B cell (primary cell): ENCODE measurements around the gene PIK3CA. TPM values are rescaled to one million over a fixed set of nuclear protein-coding genes. Genes with fewer than 3 reads are reported as not detected.

Experiments used
- ATAC-seq: fragments of 200-7000 bp; cut with Tn5 transposase; one replicate; pipeline ENCODE4 v1.10.0; 2021; ENCODE audit warnings: low read depth, mild to moderate bottlenecking, moderate number of reproducible peaks, moderate library complexity
- CTCF ChIA-PET: fragments of 350-600 bp; sonication (Branson Sonifier 250); formaldehyde crosslinking; loops from one replicate; lab custom pipeline; 2021; ENCODE audit warnings: antibody characterized with exemption, inconsistent platforms; lab: Charles Lee
- POLR2A ChIA-PET: fragments of 350-600 bp; sonication (Branson Sonifier 250); formaldehyde crosslinking; loops from one replicate; lab custom pipeline; 2021; ENCODE audit warnings: antibody characterized with exemption; lab: Charles Lee
- DNase-seq: peaks from one replicate; pipeline ENCODE4 v3.0.0; 2013
- H2AFZ ChIP-seq: 2 replicates; pipeline ENCODE4 v1.6.1; 2012; ENCODE audit warnings: mild to moderate bottlenecking, low read depth, low read length; ENCODE audit not compliant: insufficient read depth, poor library complexity, severe bottlenecking
- H3K27ac ChIP-seq, 2 donors: 1 replicate in 1 of 2; 2 replicates in 1 of 2; pipeline ENCODE4 v1.5.1; 2012 to 2013; ENCODE audit warnings: low read length in 2 of 2, mild to moderate bottlenecking in 2 of 2, moderate library complexity in 1 of 2
- H3K27me3 ChIP-seq, 4 experiments: fragments of 200-600 bp in 1 of 4; sonication (generic) in 1 of 4; replicated peaks in 1 of 4; 1 replicate in 2 of 4; 2 replicates in 2 of 4; pipeline versions ENCODE4 v1.6.1 to v1.7.0; 2013 to 2016; ENCODE audit warnings: low read length in 3 of 4, mild to moderate bottlenecking in 2 of 4, mixed read lengths in 1 of 4, moderate library complexity in 1 of 4; ENCODE audit not compliant: insufficient read depth in 4 of 4, control insufficient read depth in 3 of 4; ENCODE audit errors: control extremely low read depth in 1 of 4
- H3K36me3 ChIP-seq, 2 experiments: replicated peaks in 1 of 2; 1 replicate in 1 of 2; 2 replicates in 1 of 2; pipeline versions ENCODE4 v1.6.1 to v1.7.1; 2013; ENCODE audit warnings: low read length in 1 of 2; ENCODE audit not compliant: insufficient read depth in 2 of 2, control insufficient read depth in 1 of 2; ENCODE audit errors: control extremely low read depth in 1 of 2, extremely low read depth in 1 of 2
- H3K4me1 ChIP-seq, 2 donors: fragments of 200-600 bp in 1 of 2; sonication (generic) in 1 of 2; 1 replicate in 1 of 2; 2 replicates in 1 of 2; pipeline versions ENCODE4 v1.5.1 to v1.6.1; 2013 to 2017; ENCODE audit warnings: low read length in 2 of 2; ENCODE audit not compliant: control insufficient read depth in 2 of 2, insufficient read depth in 2 of 2
- H3K4me2 ChIP-seq: replicated peaks from 2 replicates; pipeline ENCODE3; 2012; ENCODE audit warnings: mild to moderate bottlenecking, low read depth, low read length; ENCODE audit not compliant: poor library complexity, severe bottlenecking
- H3K4me3 ChIP-seq, 5 experiments: fragments of 200-600 bp in 1 of 5; sonication (generic) in 1 of 5; 1 replicate in 3 of 5; 2 replicates in 2 of 5; pipeline versions ENCODE4 v1.5.1 to v1.7.0; 2011 to 2016; ENCODE audit warnings: low read length in 4 of 5, mild to moderate bottlenecking in 4 of 5, low read depth in 2 of 5, control low read depth in 1 of 5, moderate library complexity in 1 of 5; ENCODE audit not compliant: insufficient read depth in 1 of 5; ENCODE audit errors: control extremely low read depth in 1 of 5, extremely low read depth in 1 of 5
- H3K79me2 ChIP-seq: fragments of 200-600 bp; sonication (generic); one replicate; pipeline ENCODE4 v1.6.0; 2016; ENCODE audit warnings: low read length; ENCODE audit not compliant: control insufficient read depth, insufficient read depth
- H3K9ac ChIP-seq: fragments of 200-600 bp; sonication (generic); 2 replicates; pipeline ENCODE4 v1.6.1; 2017; ENCODE audit warnings: mild to moderate bottlenecking, low read length, moderate library complexity
- H3K9me3 ChIP-seq, 3 donors: one replicate each; pipeline versions ENCODE4 v1.6.1 to v1.7.1; 2013; ENCODE audit warnings: low read length in 2 of 3; ENCODE audit not compliant: control insufficient read depth in 2 of 3, insufficient read depth in 1 of 3; ENCODE audit errors: control extremely low read depth in 1 of 3
- H4K20me1 ChIP-seq: 2 replicates; pipeline ENCODE4 v1.6.0; 2012; ENCODE audit warnings: mild to moderate bottlenecking, low read length; ENCODE audit not compliant: insufficient read depth, control insufficient read depth, poor library complexity, severe bottlenecking
- H3K27ac Mint-ChIP-seq: one replicate; pipeline ENCODE4 v1.8.0; 2021; ENCODE audit warnings: mixed read lengths
- H3K27me3 Mint-ChIP-seq: one replicate; pipeline ENCODE4 v1.8.0; 2021; ENCODE audit warnings: mixed read lengths
- H3K4me1 Mint-ChIP-seq: one replicate; pipeline ENCODE4 v1.8.0; 2021; ENCODE audit warnings: mixed read lengths
- H3K4me3 Mint-ChIP-seq: one replicate; pipeline ENCODE4 v1.8.0; 2021; ENCODE audit warnings: mixed read lengths
- H3K9me3 Mint-ChIP-seq: one replicate; pipeline ENCODE4 v1.8.0; 2022; ENCODE audit warnings: mixed read lengths; ENCODE audit not compliant: insufficient read depth
- EZH2 ChIP-seq: IDR thresholded peaks from 2 replicates; pipeline ENCODE4 v1.6.1; 2012; ENCODE audit warnings: borderline replicate concordance, low read depth, mild to moderate bottlenecking, moderate library complexity, low read length; ENCODE audit not compliant: insufficient read depth, poor library complexity, severe bottlenecking
- WGBS: methylation state at CpG from one replicate; pipeline ENCODE4 v1.1.5; 2013; ENCODE audit warnings: missing lambda C conversion rate; ENCODE audit not compliant: insufficient coverage; 5-methylcytosine and 5-hydroxymethylcytosine counted together
- intact Hi-C: fragments of 100-400 bp; cut with micrococcal nuclease; formaldehyde crosslinking; loops from one replicate; pipeline ENCODE4 v1.10.0; 2022
- polyA plus RNA-seq: library from polyadenylated mRNA; depleted of rRNA; stranded (reverse); fragments of >200 nt; gene quantifications from 2 replicates; pipeline ENCODE4 v1.2.3, GENCODE V29; 2012
- total RNA-seq, 2 donors: library from RNA; stranded (reverse); fragments of 120-200 nt in 1 of 2; gene quantifications; 1 replicate in 1 of 2; 2 replicates in 1 of 2; pipeline versions ENCODE4 v1.2.3 to v1.2.4, GENCODE V29; 2013 to 2022
- TF ChIP-seq, protein P1 (sequence below): fragments of 200-600 bp; IDR thresholded peaks from one replicate; pipeline ENCODE4 v1.8.0; 2022; ENCODE audit warnings: antibody characterized with exemption, mild to moderate bottlenecking

Gene PIK3CA
- total and polyA plus RNA-seq, 2 donors (not counting 1 experiment from before 2014, with no cell fraction given), result 6.4 to 61.8 TPM

GRCh38 chr3:179196098-179196497 lies 47.9 kb downstream of the PIK3CA start:
- H3K4me3 Mint-ChIP-seq, result peak overlapping the region; percentile 51
- ATAC-seq (peak; percentile 49), DNase-seq (peak; percentile 35)
- no peak for TF ChIP-seq EZH2
- TF ChIP-seq, protein P1, sequence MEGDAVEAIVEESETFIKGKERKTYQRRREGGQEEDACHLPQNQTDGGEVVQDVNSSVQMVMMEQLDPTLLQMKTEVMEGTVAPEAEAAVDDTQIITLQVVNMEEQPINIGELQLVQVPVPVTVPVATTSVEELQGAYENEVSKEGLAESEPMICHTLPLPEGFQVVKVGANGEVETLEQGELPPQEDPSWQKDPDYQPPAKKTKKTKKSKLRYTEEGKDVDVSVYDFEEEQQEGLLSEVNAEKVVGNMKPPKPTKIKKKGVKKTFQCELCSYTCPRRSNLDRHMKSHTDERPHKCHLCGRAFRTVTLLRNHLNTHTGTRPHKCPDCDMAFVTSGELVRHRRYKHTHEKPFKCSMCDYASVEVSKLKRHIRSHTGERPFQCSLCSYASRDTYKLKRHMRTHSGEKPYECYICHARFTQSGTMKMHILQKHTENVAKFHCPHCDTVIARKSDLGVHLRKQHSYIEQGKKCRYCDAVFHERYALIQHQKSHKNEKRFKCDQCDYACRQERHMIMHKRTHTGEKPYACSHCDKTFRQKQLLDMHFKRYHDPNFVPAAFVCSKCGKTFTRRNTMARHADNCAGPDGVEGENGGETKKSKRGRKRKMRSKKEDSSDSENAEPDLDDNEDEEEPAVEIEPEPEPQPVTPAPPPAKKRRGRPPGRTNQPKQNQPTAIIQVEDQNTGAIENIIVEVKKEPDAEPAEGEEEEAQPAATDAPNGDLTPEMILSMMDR, result no peak
- Histone ChIP-seq H3K4me3 (no peak overlapping the region), H3K4me2 (peak overlapping the region; percentile 28), H4K20me1 (peaks cover 14% of the 10 kb centered on the region), H3K9ac (no peak overlapping the region), H2AFZ (no peak overlapping the region), H3K27ac (peak overlapping the region in 1 of 2 donors; percentile 46), H3K27me3 (no peaks in the 10 kb centered on the region), H3K36me3 (peaks cover 3 to 11% of the 10 kb centered on the region in 2 experiments), H3K4me1 (peaks cover 17 to 29% of the 10 kb centered on the region in 2 donors), H3K79me2 (peaks cover 62% of the 10 kb centered on the region), H3K9me3 (no peaks in the 10 kb centered on the region)
- intact Hi-C loops, result loop anchor here (1.0 to 5.0 kb wide), 3 partner anchors 15 to 179 kb away; no protein-coding TSS in a partner anchor
- H3K27ac Mint-ChIP-seq, result peak overlapping the region; percentile 72
- H3K9me3 Mint-ChIP-seq, result no peaks in the 10 kb centered on the region
- ChIA-PET CTCF (interaction anchor here (0.7 to 1.5 kb wide), 2 partner anchors 91 to 180 kb away, joined by 3 to 4 read pairs; no protein-coding TSS in a partner anchor), POLR2A (interaction anchor here (1.4 to 1.5 kb wide), 2 partner anchors 48 kb away, joined by 4 to 7 read pairs; partner anchors contain the start of gene PIK3CA)
- no peaks in the 10 kb centered on the region for H3K27me3 Mint-ChIP-seq
- WGBS, result no CpG with 5 or more reads among the region's 1 CpG
- H3K4me1 Mint-ChIP-seq, result peaks cover 45% of the 10 kb centered on the region

GRCh38 chr3:179196700-179197099 lies 48.5 kb downstream of the PIK3CA start:
- peaks cover 45% of the 10 kb centered on the region for H3K4me1 Mint-ChIP-seq
- POLR2A ChIA-PET, result interaction anchor here (1.5 kb wide), 1 partner anchor 48 kb away, joined by 4 read pairs; the partner anchor contains the start of gene PIK3CA
- Histone ChIP-seq H3K27ac (peak overlapping the region in 1 of 2 donors; percentile 46), H4K20me1 (peaks cover 14% of the 10 kb centered on the region), H3K4me3 (no peak overlapping the region), H3K4me1 (peaks cover 17 to 29% of the 10 kb centered on the region in 2 donors), H3K79me2 (peaks cover 56% of the 10 kb centered on the region), H3K4me2 (no peak overlapping the region), H3K9me3 (no peaks in the 10 kb centered on the region), H3K36me3 (peaks cover 3 to 11% of the 10 kb centered on the region in 2 experiments), H2AFZ (no peak overlapping the region), H3K9ac (no peak overlapping the region), H3K27me3 (no peaks in the 10 kb centered on the region)
- ATAC-seq, result no peak
- 89% methylated on average over 1 of the region's 4 CpGs for WGBS
- no peak for DNase-seq
- CTCF ChIA-PET, result interaction anchor here (0.7 to 1.5 kb wide), 2 partner anchors 91 to 181 kb away, joined by 3 to 4 read pairs; no protein-coding TSS in a partner anchor
- H3K27me3 Mint-ChIP-seq, result no peaks in the 10 kb centered on the region
- H3K4me3 Mint-ChIP-seq, result peak overlapping the region; percentile 32
- H3K27ac Mint-ChIP-seq, result peak overlapping the region; percentile 16
- no peaks in the 10 kb centered on the region for H3K9me3 Mint-ChIP-seq
- intact Hi-C loops, result loop anchor here (1.0 to 5.0 kb wide), 3 partner anchors 16 to 179 kb away; no protein-coding TSS in a partner anchor
- TF ChIP-seq, protein P1, result no peak
- no peak for TF ChIP-seq EZH2
